ENCODE measurements around the gene PLA2G2E.
"Not testable (repeated sequence)": the region's sequence is repeated elsewhere in the genome, so short reads cannot be mapped to it uniquely, and the experiment has no call there.

Gene PLA2G2E

DNA sequence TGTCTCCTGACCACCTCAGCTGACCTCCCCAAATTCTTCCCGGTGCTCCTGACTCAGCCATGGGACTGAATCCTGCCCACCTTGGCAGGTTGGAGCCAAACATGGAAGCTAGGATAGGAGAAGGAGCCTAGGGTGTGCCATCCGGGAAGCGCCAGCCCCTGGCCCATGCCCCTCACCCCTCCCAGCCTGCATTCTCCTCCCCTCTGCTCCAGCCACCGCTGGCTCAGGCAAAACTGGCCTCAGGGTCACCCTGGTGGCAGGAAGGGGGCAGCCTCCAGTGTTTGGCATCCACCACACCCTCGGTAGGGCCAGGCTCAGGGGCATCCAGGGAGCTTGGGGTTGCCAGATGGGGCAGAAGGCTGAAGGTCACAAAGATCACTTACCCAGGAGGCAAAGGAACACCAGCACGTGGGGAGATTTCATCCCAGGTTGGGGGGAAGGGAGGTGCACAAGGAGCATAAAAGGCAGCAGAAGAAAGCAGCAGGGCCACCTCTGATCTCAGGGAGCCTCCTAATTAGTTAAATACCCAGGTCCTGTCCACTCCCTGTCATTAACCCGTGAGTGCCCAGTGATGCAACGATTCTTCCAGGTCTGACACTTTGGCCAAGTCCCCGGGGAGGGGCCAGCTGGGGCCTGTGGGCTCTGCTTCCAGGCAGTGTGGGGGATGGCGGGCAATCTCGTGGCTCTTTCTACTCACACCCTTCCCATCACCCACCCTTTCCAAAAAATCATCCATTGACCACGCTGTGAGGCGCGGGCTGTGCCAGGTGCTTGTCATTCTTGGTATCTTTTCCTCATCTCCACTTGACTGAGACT is at the start of gene PLA2G2E:
Gene PLA2G2E (minus strand): TSS at position 481 of the 816 bp plus-strand sequence. CDS start 58 bp downstream, at position 423.
- no peak for DNase-seq

DNA sequence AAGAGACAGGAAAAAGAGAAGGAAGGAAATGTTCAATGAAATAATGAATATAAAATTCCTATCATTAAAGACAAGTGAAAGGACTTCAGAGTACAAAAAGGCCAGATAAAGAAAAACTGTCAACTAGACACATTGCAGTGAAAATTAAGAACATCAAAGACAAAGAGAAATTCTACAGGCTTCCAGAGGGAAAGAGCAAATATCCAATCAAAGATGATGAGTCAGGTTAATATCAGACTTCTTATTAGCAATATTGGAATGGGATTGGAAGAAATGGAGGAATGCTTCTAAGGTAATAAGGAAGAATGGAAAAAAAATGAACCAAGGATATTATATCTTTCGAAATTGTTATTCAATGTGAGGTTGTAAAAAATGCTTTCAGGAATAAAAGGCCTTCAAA is 48.2 kb upstream of the PLA2G2E start:
- DNase-seq: no peak

GRCh38 chr1:19969898-19970660 is 46.7 kb upstream of the PLA2G2E start:
- no peak for DNase-seq

- DNase-seq: no peak
Measured at GRCh38 chr1:19967808-19968207, 44.4 kb upstream of the PLA2G2E start.

- no peak for DNase-seq
Measured at GRCh38 chr1:19964542-19964941, 41.1 kb upstream of the PLA2G2E start.

GRCh38 chr1:19963636-19964035 is 40.2 kb upstream of the PLA2G2E start:
- DNase-seq: no peak

DNA sequence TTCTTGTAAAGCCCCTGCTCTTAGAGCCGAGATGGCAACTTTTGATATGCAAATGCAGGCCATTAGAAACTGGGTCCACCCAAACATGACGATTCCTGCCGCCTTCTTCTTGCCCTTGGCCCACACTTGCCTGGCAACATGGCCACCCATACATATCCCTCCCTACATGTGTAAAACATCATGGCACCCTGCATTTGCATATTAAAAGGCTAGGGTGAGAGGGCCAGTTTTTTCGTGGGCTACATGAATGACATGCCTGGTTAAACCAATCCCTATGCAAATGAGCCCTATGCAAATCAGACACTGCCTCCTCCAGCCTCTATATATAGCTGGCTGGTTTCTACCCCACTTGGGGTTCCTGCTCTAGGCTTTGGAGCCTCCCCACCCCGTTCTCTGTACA is 37.2 kb upstream of the PLA2G2E start:
- DNase-seq: no peak

DNA sequence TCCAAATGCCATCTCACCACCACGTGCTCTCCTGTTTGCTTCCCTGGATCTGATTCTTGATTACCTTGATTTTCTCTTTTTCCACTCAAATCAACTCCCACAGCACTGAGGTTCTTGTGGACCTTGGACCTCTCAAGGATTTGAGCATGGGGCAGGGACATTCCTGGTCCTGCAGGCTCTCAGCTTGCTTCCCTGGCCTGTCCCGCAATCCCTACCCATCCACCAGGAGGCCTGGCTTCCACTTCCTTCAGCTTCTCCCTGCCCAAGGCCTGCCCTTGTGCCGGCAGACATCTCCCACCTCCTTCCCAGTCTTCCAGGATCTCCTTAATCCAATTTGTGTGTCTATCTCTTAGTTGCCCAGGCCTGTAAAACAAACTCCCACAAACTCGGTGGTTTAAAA is 34.4 kb upstream of the PLA2G2E start:
- no peak for DNase-seq

DNA sequence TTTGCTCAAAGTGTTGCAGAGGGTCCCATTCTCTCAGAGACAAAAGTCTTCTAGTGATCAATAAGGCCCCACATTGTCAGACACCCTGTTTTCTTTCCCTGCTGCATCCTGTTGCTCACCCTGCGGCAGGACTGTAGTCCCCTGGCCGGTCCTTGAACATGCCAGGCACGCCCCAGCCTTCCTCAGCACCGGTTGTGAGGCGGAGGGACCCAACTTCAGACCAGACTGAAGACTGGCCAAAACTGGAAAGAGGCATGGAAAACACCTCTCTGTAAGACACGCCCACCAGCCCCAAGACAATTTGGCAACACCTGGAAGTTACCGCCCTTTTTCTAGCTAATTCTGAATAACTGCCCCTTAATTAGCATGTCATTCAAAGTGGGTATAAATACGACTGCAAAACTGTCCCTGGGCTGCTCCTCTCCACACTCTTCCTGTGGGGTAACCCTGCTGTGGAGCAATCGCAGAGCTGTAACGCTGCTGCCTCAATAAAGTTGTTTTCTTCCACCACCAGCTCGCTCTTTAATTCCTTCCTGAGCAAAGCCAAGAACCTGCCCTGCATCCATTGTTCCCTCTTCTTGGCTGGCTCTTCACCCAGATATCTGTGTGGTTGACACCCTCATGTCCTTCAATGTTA is 32.2 kb upstream of the PLA2G2E start:
- DNase-seq: no peak

DNA sequence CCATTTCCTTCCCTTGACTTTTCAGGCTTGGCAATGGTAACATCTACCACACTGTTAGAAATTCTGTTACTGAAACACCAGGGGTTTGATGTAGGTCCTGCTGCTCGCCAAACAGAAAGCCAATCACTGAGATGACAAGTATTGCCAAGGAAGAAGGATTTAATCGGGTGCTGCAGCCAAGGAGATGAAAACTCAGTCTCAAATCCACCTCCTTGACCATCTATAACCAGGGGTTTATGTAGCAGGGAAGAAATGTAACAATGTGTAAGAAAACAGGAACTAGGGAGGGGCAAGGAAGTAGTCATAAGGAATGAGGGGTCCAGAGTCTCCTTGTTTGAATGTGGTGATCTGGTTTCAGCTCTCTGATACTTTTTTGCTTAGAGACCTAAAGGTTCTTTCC is 30.6 kb upstream of the PLA2G2E start:
- no peak for DNase-seq

- no peak for DNase-seq
Measured at GRCh38 chr1:19949016-19949415, 25.6 kb upstream of the PLA2G2E start.

DNA sequence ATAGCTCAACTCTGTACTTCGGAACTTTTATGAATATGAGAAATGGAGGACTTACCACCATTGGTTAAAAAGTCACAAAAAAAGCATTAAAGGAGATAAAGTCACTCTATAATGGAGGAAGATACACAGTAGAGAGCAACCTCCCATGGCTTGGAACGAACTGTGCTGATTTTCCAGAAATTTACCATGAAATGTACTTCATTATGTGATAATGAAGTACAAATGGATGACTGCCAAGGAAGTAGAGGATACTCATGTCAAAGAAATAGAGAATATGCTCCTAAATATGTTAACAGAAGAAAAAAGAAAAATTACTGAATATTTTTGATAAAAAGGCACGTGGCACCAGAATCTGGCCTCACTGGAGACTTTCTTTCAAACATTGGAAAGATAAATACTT is 23.6 kb upstream of the PLA2G2E start:
- no peak for DNase-seq

DNA sequence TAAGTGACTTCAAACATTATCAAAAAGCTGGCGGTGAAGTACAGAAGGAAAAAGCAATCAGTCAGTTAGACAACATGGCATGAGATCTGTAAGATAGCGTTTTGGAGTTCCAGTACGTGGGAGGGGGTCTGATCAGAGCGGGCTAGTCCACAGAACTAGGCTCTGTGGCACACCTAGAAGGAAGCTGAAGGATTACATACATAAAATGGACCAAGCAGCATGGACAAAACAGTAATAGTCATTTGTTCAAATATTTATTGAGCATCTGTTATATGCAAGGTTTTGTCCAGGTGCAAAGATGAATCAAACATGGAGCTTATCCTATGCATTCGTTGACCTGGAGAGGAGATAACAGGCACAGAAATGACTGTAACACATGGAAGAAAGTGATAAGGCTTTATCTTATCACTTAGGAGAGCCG is 22.9 kb upstream of the PLA2G2E start:
- no peak for DNase-seq

DNA sequence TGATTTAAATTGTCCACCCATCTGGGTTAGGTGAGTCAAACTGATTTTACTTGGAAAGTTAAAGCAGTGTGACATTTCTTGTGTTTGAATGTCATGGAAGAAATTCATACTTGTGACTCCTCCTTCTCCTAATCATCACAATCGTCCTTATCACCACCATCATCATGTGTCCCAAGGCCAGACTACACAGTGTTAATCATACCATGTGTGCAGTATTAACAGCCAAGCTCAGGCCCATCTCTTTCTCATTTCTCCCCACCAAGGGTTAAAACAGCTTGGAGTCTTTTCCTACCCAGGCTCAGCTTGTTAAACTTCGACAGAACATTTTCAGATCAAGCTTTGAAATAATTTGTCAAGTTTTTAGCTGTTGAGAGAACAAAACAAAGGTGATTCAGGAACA is 22.5 kb upstream of the PLA2G2E start:
- DNase-seq: no peak

- DNase-seq: no peak
Measured at GRCh38 chr1:19942657-19943056, 19.2 kb upstream of the PLA2G2E start.

DNA sequence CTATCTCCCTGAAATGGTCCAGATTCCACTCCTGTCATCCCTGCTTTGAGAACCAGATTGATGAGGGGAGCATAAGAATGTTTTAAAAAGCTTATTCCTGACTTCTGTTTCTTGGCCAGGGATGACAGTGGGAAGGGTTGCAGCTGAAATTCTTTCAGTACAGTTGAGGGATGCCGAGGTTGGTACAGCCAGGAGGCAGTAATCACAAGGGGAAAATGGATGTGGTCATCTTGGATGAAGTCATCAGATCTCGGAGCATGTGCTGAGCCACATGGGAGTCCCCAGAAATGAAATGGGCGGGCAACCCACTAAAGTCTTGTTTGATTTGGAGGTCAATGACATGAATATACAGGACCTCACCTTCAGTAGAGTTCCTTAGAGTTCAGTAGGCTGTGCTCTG is 18.7 kb upstream of the PLA2G2E start:
- DNase-seq: no peak

DNA sequence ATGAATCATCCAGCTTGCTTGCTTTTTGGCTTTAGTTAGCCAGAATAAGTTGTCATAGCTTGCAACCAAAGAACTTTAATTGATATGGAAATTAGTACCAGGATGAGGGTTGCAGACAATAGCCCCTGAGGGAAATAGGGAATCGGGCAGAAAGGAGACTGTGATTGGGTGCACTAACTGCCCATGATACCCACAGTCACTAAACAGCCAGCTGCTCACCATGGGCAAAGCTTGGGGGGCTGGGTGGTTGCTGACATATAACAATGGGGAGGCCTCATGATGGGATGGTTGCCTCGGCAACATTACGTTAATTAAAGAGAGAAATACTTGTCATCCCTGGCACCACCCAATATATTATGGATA is 17.8 kb upstream of the PLA2G2E start:
- DNase-seq: no peak

GRCh38 chr1:19940486-19941205 is 17.2 kb upstream of the PLA2G2E start:
- no peak for DNase-seq

GRCh38 chr1:19938472-19938871 is 15.1 kb upstream of the PLA2G2E start:
- no peak for DNase-seq

DNA sequence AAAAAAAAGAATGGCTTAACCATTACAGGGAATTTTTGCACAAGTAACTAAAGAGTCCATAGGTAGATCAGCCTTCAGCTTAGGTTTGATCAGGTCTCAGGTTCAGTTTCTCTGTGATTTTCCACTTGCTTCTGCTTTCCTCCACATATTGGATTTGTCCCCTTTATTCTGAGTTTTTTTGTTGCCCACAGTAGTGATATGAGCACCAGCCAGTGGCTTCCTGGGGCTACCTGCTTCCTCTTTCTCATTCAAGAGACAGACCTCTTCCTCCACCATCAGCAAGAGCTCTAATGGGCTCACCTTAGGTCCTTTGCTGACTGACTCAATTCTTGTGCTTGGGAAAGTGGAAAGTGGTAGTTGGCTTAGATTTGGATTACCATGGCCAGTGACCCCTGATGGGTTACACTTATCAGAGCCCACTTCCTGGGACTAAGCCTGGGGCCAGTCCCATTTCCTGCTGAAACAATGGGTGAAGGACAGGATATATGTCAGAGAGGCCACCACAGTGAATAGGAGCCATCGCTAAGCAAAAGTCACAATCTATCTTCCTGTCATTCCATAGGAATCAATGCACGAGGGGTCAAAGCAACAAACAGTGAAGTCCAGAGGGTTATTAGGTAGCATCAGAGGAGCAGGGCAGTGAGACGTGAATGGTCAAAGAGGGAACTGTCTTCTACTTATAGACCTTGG is 12.8 kb upstream of the PLA2G2E start:
- no peak for DNase-seq

DNA sequence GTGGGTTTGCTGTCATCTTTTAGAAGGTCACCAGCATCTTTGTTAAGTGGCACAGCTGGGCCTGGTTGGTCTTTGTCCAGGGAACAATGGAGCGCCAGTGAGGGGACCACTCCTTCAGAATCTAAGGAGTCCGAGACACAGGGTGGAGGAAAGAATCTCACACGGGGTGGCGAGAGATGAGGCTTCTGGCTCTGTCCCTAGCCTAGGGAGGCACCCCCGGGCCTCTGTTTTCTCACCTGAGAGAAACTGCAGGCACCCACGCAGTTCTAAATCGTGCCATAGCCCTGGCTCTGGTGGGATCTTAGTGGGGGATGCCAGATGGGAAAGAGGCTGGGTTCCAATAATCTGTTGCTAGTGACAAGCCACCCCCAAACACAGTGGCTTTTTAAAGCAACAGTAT is 10.9 kb upstream of the PLA2G2E start:
- DNase-seq: no peak

- DNase-seq: no peak
Measured at GRCh38 chr1:19932866-19933265, 9.4 kb upstream of the PLA2G2E start.

GRCh38 chr1:19927130-19927421 is 3.7 kb upstream of the PLA2G2E start:
- not testable (repeated sequence) for DNase-seq
